Activated naive CD4-positive, alpha-beta T cell treated with anti-CD3 and anti-CD28 coated beads for 36 hours (primary cell): ENCODE results near the gene SH2B3. TPM values are rescaled to one million over a fixed set of nuclear protein-coding genes. Genes with fewer than 3 reads are reported as not detected.

Experiments
- total RNA-seq, 2 experiments: library from RNA; stranded (reverse); gene quantifications; one replicate each; pipeline ENCODE4 v1.2.3, GENCODE V29; 2021

The SH2B3 gene
- total RNA-seq, 2 experiments from 2014 or later, result 21.1 to 21.3 TPM

Other genes with a start within 250 kb of the SH2B3 start
- gene PHETA1, start 36.8 kb upstream of the SH2B3 start, total RNA-seq, result 1 to 10 TPM in 1 of 2 experiments, under 1 TPM in 1; 0.35 to 1.0 TPM
- 10 to 100 TPM; 30.6 to 31.5 TPM for gene ATXN2, start 193.4 kb downstream of the SH2B3 start, total RNA-seq